ENCODE results near the gene SLC22A23.

Gene SLC22A23

DNA sequence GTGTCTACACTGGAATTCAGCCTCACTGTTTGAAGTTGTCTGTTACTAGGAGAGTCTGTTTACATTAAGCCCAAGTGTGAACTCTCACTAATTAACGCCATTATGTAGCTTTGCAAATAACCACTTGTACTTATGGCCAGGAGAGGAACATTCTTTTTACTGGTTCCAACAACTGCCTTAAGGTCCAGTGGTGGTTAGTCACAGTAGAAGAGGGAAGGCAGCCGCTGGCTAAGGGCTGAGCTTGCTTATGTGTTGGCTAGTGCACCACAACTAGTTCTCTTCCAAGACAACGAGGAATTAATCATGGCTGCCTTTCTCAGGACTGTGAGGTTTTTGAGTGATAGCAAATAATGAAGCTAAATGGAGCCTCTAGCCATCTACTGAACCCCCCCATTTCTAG lies 14.9 kb upstream of the SLC22A23 start:
- DNase-seq (ENCODE audit: extremely low read depth in 1 of 2, low read depth in 1 of 2) = no peak

GRCh38 chr6:3471286-3471685 lies 14.4 kb upstream of the SLC22A23 start:
- DNase-seq (ENCODE audit: extremely low read depth in 1 of 2, low read depth in 1 of 2) = no peak

GRCh38 chr6:3468585-3468984 lies 11.7 kb upstream of the SLC22A23 start:
- no peak for DNase-seq (ENCODE audit: extremely low read depth in 1 of 2, low read depth in 1 of 2)

DNA sequence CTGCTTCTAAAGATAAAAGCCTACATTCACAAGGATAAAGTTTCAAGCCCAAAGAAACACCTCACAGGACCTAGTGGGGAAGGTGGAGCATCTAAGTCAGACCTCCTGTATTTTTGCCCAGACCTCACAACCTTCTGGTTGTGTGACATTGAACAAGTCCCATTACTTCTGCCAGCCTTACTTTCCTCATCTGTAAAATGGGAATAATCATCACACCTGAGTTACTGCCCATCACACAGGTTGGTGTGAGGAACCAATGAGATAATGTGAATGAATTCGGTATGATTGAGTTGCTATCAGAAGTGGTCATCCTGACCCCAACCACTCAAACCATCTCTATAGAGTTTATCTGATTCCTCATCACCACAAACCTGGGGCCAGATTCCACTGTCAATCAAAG lies 11.1 kb upstream of the SLC22A23 start:
- no peak for DNase-seq (ENCODE audit: extremely low read depth in 1 of 2, low read depth in 1 of 2)

DNA sequence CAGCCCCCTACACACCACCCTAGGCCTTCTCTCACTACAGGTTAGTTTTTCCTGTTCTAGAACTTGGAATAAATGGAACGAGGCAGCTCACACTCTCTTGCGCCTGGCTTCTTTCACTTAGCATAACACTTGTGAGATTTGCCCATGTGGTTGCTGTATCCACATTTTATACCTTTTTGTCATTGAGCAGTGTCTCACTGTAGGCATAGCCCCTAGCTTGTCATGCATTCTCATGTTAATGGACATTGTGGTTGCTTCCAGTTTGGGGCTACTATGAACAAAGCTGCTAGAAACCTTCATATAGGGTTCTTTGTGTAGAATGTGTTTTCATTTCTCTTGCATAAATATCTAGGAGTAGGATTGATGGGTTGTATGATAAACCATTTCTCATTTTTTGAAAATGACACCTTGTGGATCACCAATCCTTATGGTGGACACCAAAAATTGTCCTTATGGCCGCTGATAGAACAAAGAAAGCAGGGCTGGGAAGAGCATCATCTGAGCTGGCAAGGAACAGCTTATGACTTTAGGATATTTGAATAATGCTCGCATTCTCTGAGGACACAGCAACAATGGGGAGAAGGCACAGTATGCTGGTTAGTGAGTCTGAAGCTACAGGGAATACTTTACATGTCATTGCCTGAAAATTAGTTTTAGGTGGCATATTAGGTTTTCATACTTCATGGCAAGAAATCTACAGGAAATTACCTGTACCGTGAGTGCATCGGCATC lies 9.8 kb upstream of the SLC22A23 start:
- DNase-seq (ENCODE audit: extremely low read depth in 1 of 2, low read depth in 1 of 2) = no peak

GRCh38 chr6:3460253-3460652 lies 3.4 kb upstream of the SLC22A23 start:
- DNase-seq (ENCODE audit: extremely low read depth in 1 of 2, low read depth in 1 of 2) = no peak

GRCh38 chr6:3458706-3459421 lies 2.0 kb upstream of the SLC22A23 start:
- no peak for DNase-seq (ENCODE audit: extremely low read depth in 1 of 2, low read depth in 1 of 2)

- no peak for DNase-seq (ENCODE audit: extremely low read depth in 1 of 2, low read depth in 1 of 2)
Observed at GRCh38 chr6:3457710-3458602, 1.1 kb upstream of the SLC22A23 start.

- DNase-seq (ENCODE audit: extremely low read depth in 1 of 2, low read depth in 1 of 2) = no peak
Observed at GRCh38 chr6:3456395-3456897, 404 bp downstream of the SLC22A23 start.

- DNase-seq (ENCODE audit: extremely low read depth in 1 of 2, low read depth in 1 of 2) = no peak
Observed at GRCh38 chr6:3455569-3456394, 1.1 kb downstream of the SLC22A23 start.

DNA sequence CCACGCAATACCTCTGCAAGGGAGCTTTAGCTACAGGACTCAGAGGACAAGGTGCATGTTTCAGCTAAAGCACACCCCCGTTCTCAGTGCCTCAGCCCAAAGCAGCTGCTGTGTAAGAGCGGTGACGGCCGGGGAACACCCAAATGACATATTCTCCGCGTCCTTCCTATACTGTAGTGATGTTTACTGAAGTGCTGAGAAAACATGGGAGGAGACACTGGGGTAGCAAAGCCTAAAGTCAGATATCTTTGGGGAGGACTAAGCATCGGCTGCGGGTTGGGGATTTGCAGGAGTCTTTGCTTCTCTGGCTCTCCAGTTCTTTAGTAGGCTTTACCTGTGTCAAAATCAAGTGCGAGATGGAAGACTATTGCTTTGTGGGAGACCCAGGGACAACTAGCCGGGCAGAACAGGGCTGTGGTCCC lies 1.7 kb downstream of the SLC22A23 start:
- no peak for DNase-seq (ENCODE audit: extremely low read depth in 1 of 2, low read depth in 1 of 2)

GRCh38 chr6:3454273-3455010 lies 2.4 kb downstream of the SLC22A23 start:
- no peak for DNase-seq (ENCODE audit: extremely low read depth in 1 of 2, low read depth in 1 of 2)

GRCh38 chr6:3453413-3454272 lies 3.2 kb downstream of the SLC22A23 start:
- DNase-seq (ENCODE audit: extremely low read depth in 1 of 2, low read depth in 1 of 2) = no peak

DNA sequence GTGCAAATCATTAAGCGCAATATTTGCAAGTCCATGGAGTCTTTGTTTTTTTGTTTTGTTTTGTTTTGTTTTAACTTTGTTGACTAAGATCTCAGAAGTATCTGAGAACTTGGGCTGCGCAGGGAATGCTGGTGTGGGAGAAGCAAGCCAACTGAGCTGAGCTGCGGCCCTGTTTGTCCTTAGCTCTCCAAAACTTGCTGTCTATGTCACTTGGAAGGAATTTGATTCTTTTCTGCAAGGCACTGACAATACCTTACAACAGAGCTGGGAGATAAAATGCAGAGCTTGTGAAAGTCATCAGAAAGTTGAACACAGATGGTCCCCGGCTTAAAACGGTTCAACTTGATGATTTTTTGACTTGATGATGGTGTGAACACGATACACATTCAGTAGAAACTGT lies 5.4 kb downstream of the SLC22A23 start:
- no peak for DNase-seq (ENCODE audit: extremely low read depth in 1 of 2, low read depth in 1 of 2)

DNA sequence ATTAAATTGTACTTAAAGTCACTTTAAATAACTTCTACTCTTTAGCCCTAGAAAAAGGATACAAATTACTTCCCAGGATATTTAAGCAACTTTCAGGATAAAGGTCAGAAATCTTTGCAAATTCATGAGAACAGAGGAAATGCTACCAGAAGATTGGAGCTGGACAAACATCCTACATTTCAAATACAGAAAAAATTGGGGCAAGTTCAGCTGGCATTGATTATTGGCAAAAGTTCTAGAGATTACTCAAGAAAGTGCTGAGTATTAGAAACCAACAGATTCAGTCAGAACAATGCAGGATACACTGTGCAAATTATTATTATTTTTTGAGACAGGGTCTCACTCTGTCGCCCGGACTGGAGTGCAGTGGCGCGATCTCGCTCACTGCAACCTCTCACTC lies 6.0 kb downstream of the SLC22A23 start:
- no peak for DNase-seq (ENCODE audit: extremely low read depth in 1 of 2, low read depth in 1 of 2)

DNA sequence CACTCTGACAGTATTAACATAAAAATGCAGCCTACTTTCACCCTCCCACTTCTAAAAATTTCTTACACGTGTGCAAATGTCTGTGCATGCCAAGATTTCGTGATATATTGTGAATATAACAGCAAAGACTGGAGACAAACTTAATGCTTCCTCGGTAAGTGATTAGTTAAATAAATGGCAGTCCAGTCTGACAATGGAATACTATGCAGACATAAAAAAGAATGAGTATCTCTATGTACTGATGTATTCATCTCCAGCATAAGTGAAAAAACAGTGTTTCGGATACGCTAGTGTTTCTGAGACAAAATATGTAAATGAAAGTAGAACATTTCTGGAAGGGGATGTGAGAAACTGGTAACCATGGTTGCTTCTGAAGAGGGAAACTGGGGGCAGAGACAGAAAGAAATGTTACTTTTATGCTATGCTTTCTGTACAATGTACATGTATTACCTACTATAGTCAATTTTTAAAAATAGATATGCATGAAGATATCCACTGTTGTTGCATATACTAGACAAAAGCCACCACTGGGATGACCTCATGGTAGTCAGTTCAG lies 7.0 kb downstream of the SLC22A23 start:
- DNase-seq (ENCODE audit: extremely low read depth in 1 of 2, low read depth in 1 of 2) = no peak

DNA sequence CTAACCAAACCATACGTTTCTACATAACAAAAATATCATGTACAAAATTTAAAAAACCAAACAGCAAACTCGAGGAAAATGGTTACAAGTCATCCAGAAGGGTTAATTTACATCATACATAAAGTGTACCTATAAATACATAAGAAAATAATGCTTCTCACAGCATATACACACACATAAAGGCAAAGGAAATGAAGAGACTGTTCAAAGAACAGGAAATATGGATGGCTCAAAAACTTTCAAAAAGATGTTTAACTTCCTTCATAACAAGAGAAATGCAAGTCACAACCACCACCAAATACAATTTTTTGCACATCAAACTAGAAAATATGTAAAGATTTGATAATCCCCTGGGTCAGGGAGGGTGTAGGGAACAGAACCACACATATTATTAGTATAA lies 7.5 kb downstream of the SLC22A23 start:
- no peak for DNase-seq (ENCODE audit: extremely low read depth in 1 of 2, low read depth in 1 of 2)

DNA sequence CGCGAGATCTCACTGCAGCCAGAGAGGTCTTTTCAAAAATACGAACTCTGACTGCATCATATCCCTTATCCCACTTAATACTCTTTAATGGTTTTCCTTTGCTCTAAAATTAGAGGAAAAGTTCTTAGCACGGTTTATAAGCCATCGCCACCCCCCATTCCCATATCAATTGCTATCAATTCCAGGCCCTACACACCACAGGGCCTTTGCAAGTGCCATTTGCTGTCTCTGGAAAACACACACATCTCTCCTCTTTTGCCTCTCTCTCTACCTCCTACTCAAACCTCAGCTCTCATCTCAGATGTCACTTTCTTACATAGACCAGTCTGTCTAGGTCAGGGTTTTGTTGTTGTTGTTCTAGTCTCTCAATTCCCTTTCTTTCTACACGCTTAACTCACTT lies 9.8 kb downstream of the SLC22A23 start:
- DNase-seq (ENCODE audit: extremely low read depth in 1 of 2, low read depth in 1 of 2) = no peak

GRCh38 chr6:3446184-3446583 lies 10.7 kb downstream of the SLC22A23 start:
- DNase-seq (ENCODE audit: extremely low read depth in 1 of 2, low read depth in 1 of 2) = no peak
